22Rv1 (cell line): ENCODE measurements around the gene RITA1.

Experiments used
- H3K27ac ChIP-seq: fragments of 450-650 bp; 2 replicates; pipeline ENCODE4 v1.5.1; 2017
- ZFX ChIP-seq: fragments of 450-650 bp; IDR thresholded peaks from 2 replicates; pipeline ENCODE4 v1.6.1; 2017; ENCODE audit warnings: antibody characterized with exemption, borderline replicate concordance
- TF ChIP-seq, protein P1 (sequence below): fragments of 450-650 bp; IDR thresholded peaks from 2 replicates; pipeline ENCODE4 v1.5.1; 2017; ENCODE audit warnings: mild to moderate bottlenecking

The RITA1 gene

GRCh38 chr12:113221181-113221996 lies 35.9 kb downstream of the RITA1 start, which contains the start of gene TPCN1:
TPCN1 (plus strand) TSS chr12:113221464; CDS start chr12:113226853, 5,389 bp downstream.
- H3K27ac ChIP-seq = peak within 1 kb of the TSS; percentile 88
- no peak for TF ChIP-seq ZFX
- TF ChIP-seq, protein P1, sequence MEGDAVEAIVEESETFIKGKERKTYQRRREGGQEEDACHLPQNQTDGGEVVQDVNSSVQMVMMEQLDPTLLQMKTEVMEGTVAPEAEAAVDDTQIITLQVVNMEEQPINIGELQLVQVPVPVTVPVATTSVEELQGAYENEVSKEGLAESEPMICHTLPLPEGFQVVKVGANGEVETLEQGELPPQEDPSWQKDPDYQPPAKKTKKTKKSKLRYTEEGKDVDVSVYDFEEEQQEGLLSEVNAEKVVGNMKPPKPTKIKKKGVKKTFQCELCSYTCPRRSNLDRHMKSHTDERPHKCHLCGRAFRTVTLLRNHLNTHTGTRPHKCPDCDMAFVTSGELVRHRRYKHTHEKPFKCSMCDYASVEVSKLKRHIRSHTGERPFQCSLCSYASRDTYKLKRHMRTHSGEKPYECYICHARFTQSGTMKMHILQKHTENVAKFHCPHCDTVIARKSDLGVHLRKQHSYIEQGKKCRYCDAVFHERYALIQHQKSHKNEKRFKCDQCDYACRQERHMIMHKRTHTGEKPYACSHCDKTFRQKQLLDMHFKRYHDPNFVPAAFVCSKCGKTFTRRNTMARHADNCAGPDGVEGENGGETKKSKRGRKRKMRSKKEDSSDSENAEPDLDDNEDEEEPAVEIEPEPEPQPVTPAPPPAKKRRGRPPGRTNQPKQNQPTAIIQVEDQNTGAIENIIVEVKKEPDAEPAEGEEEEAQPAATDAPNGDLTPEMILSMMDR = 0 out of 2 replicates have a peak, but pooled peaks have one; percentile 15

- no peak for TF ChIP-seq ZFX
- TF ChIP-seq, protein P1 = no peak
- peak overlapping the region; percentile 88 for H3K27ac ChIP-seq
Measured at GRCh38 chr12:113221997-113222729, 36.6 kb downstream of the RITA1 start.

DNA sequence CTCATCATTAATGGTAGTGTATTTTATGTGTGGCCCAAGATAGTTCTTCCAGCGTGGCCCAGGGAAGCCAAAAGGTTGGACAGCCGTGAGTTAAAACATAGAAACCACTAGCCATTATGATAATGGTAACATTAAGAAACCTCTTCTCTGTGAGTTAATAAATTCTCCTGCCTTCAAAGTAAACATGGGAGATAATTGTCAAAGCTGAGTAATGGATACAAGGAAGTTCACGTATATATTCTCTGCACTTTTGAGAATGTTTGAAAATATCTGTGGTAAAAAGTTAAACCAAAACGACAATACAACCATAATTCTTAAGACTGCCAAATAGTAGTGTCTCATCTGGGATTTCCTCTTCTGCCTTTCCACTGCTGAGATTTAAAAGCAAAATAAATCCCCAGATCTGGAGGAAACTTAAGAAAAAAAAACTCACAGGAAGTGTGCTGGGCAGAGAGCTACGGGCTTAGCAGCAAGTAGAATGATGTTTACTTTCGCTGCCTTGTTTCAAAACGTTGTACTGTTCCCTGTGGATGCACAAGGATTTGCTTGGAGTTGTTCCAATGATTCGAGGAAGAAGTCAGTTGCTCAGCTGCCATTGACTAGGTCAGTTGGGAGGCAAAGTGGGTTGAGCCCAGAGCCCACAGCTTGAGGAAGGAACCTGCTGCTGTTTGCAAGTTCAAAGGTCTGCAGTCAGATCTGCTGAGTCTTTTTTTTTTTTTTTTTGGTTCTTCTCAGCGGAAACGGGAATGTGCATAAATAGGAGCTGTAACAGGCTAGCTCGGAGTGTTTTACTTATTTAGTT lies 37.4 kb downstream of the RITA1 start:
- TF ChIP-seq, protein P1 = no peak
- no peak for TF ChIP-seq ZFX
- peak overlapping the region; percentile 88 for H3K27ac ChIP-seq

- no peak for TF ChIP-seq ZFX
- TF ChIP-seq, protein P1 = no peak
- H3K27ac ChIP-seq = no peak overlapping the region
Measured at GRCh38 chr12:113224955-113225354, 39.4 kb downstream of the RITA1 start.

GRCh38 chr12:113226696-113227568 lies 41.4 kb downstream of the RITA1 start:
- TF ChIP-seq, protein P1 = no peak
- no peak for TF ChIP-seq ZFX
- H3K27ac ChIP-seq = no peak overlapping the region

DNA sequence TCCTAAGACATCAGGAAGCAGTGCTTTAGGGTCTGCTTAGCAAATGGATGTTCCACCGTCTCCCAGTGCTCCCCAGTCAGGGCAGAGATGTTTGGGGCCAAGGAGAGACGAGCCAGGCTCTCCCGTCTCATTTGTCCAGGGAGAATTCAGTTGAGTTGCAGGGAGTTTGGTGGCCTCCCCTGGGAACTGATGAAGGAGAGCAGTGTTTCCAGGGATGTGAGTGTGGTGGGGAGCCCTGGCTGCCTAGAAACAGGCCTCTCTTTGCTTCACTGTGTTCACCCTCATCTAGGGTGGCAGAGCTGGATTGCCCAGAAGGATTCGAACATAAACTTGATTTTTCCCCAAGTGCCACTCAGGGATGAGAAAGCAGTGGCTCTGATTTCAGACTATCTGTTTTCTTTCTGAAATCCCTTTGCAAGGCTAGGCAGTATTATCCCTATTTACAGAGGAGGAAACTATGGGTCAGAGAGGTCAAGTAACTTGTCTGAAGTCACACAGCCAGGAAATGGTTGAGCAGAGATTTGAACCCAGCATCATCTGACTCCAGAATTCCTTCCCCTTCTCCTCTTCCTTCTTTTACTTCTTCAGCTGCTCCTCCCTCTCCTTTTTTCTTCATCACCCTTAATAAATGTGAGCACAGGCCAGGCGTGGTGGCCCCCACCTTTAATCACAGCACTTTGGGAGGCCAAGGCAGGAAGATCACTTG lies 42.3 kb downstream of the RITA1 start:
- H3K27ac ChIP-seq = no peak overlapping the region
- TF ChIP-seq, protein P1 = no peak
- no peak for TF ChIP-seq ZFX
